GM23248 (cell line): ENCODE measurements around the gene DIO1.

Experiments used
- EZH2 ChIP-seq: fragments of 200-600 bp; sonication (generic); IDR thresholded peaks from 2 replicates; pipeline ENCODE4 v1.6.1; 2018; ENCODE audit warnings: antibody characterized with exemption, mild to moderate bottlenecking; ENCODE audit not compliant: insufficient read depth, poor library complexity, severe bottlenecking
- EZH2phosphoT487 ChIP-seq: fragments of 200-600 bp; sonication (generic); IDR thresholded peaks from 2 replicates; pipeline ENCODE4 v1.6.1; 2018; ENCODE audit warnings: antibody characterized with exemption, moderate library complexity, mild to moderate bottlenecking, low read depth; ENCODE audit not compliant: insufficient read depth

DNA sequence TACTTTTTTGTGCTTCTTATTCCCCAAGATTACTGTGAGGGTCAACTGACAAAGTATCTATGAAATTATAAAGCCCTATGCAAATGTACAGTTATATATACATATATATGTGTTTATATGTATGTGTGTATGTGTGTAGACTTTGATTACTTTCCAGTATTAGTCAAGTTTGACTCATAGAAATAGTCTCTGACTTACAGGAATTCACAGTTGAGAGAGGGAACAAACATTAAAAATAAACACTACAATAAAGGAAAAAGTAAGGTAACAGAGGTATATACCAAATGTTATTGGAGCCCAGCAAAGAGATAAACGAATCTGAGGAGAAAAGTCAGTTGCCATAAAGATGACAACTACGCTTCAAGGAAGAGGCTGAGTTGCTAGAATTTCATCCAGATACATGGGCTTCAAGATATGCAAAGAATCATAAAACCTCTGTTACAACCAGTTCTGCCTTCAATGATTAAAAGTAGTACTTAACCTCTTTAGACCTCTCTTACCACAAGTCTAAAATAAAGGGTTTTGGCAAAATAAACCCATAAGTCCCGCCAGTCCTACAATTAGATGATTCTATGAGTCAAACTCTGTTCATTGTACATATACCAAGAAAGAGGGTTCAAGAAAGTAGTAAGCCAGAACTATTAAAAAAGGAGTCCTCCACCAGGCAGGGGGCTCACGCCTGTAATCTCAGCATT is 44.3 kb downstream of the DIO1 start:
- TF ChIP-seq EZH2phosphoT487 (no peak), EZH2 (no peak)
